H9 (cell line): ENCODE data around the gene LMNTD2. TPM values are rescaled to one million over a fixed set of nuclear protein-coding genes. Genes with fewer than 3 reads are reported as not detected.

Experiments
- DNase-seq: peaks from one replicate; pipeline ENCODE4 v3.0.0-alpha.2; 2017
- H2AFZ ChIP-seq: one replicate; pipeline ENCODE4 v1.6.1; 2013; ENCODE audit warnings: mild to moderate bottlenecking, low read length, control low read depth, moderate library complexity
- H2AK5ac ChIP-seq: 2 replicates; pipeline ENCODE4 v1.6.1; 2013; ENCODE audit warnings: low read length, control low read depth, mixed read lengths; ENCODE audit not compliant: insufficient read length
- H2BK120ac ChIP-seq: one replicate; pipeline ENCODE4 v1.6.1; 2013; ENCODE audit warnings: low read depth, mild to moderate bottlenecking, low read length, control low read depth, inconsistent platforms; ENCODE audit not compliant: poor library complexity, severe bottlenecking
- H2BK12ac ChIP-seq: 2 replicates; pipeline ENCODE4 v1.6.1; 2013; ENCODE audit warnings: low read length, control low read depth, mixed read lengths, low read depth; ENCODE audit not compliant: insufficient read length
- H2BK15ac ChIP-seq: 2 replicates; pipeline ENCODE4 v1.6.1; 2013; ENCODE audit warnings: low read depth, low read length, control low read depth
- H2BK20ac ChIP-seq: one replicate; pipeline ENCODE4 v1.6.1; 2013; ENCODE audit warnings: low read depth, mild to moderate bottlenecking, low read length, control low read depth, inconsistent platforms; ENCODE audit not compliant: poor library complexity, severe bottlenecking
- H2BK5ac ChIP-seq: 2 replicates; pipeline ENCODE4 v1.6.1; 2013; ENCODE audit warnings: low read length, control low read depth, mixed read lengths; ENCODE audit not compliant: insufficient read length
- H3K14ac ChIP-seq: 2 replicates; pipeline ENCODE4 v1.6.1; 2013; ENCODE audit warnings: low read length, control low read depth; ENCODE audit not compliant: insufficient read depth
- H3K18ac ChIP-seq: 2 replicates; pipeline ENCODE4 v1.6.1; 2013; ENCODE audit warnings: low read depth, mild to moderate bottlenecking, mixed read lengths, low read length, control low read depth; ENCODE audit not compliant: insufficient read length
- H3K23ac ChIP-seq: 2 replicates; pipeline ENCODE4 v1.6.1; 2013; ENCODE audit warnings: low read length, control low read depth, mixed read lengths, low read depth; ENCODE audit not compliant: insufficient read length
- H3K23me2 ChIP-seq: 2 replicates; pipeline ENCODE4 v1.6.1; 2013; ENCODE audit warnings: low read depth, mild to moderate bottlenecking, mixed read lengths, low read length, control low read depth; ENCODE audit not compliant: insufficient read length, poor library complexity, severe bottlenecking
- H3K27ac ChIP-seq: 2 replicates; pipeline ENCODE4 v1.5.1; 2013; ENCODE audit warnings: low read length, control low read depth, mixed read lengths, low read depth; ENCODE audit not compliant: insufficient read length
- H3K27me3 ChIP-seq: 2 replicates; pipeline ENCODE4 v1.6.1; 2013; ENCODE audit warnings: low read length, control low read depth, inconsistent platforms; ENCODE audit not compliant: insufficient read depth
- H3K4ac ChIP-seq: 2 replicates; pipeline ENCODE4 v1.6.1; 2013; ENCODE audit warnings: low read depth, mild to moderate bottlenecking, control low read depth, inconsistent platforms, low read length, moderate library complexity
- H3K4me1 ChIP-seq: 2 replicates; pipeline ENCODE4 v1.6.1; 2013; ENCODE audit warnings: low read length, control low read depth, inconsistent platforms; ENCODE audit not compliant: insufficient read depth
- H3K4me2 ChIP-seq: 2 replicates; pipeline ENCODE4 v1.6.1; 2013; ENCODE audit warnings: low read length, control low read depth, mixed read lengths; ENCODE audit not compliant: insufficient read length, insufficient read depth
- H3K56ac ChIP-seq: 2 replicates; pipeline ENCODE4 v1.6.1; 2013; ENCODE audit warnings: low read depth, mild to moderate bottlenecking, mixed read lengths, low read length, control low read depth; ENCODE audit not compliant: insufficient read length
- H3K79me1 ChIP-seq: 2 replicates; pipeline ENCODE4 v1.6.1; 2013; ENCODE audit warnings: low read depth, mild to moderate bottlenecking, moderate library complexity, low read length, control low read depth, inconsistent platforms; ENCODE audit not compliant: insufficient read depth, poor library complexity, severe bottlenecking
- H3K79me2 ChIP-seq: 2 replicates; pipeline ENCODE4 v1.6.1; 2013; ENCODE audit warnings: low read length, control low read depth, inconsistent platforms; ENCODE audit not compliant: insufficient read depth
- H3K9ac ChIP-seq: 2 replicates; pipeline ENCODE4 v1.6.1; 2013; ENCODE audit warnings: low read length, control low read depth, mixed read lengths; ENCODE audit not compliant: insufficient read length; ENCODE audit errors: extremely low read depth
- H3K9me3 ChIP-seq: one replicate; pipeline ENCODE4 v1.6.1; 2013; ENCODE audit warnings: low read depth, low read length, inconsistent platforms; ENCODE audit not compliant: control insufficient read depth
- H3T11ph ChIP-seq: one replicate; pipeline ENCODE4 v1.6.1; 2013; ENCODE audit warnings: mild to moderate bottlenecking, low read length, control low read depth, inconsistent platforms
- H4K20me1 ChIP-seq: one replicate; pipeline ENCODE4 v1.6.1; 2013; ENCODE audit not compliant: control insufficient read depth, insufficient read length, insufficient read depth
- H4K5ac ChIP-seq: 2 replicates; pipeline ENCODE4 v1.6.1; 2013; ENCODE audit warnings: low read depth, mild to moderate bottlenecking, mixed read lengths, low read length, control low read depth; ENCODE audit not compliant: insufficient read length
- H4K8ac ChIP-seq: replicated peaks from 2 replicates; pipeline ENCODE4 v1.6.1; 2013; ENCODE audit warnings: low read length, control low read depth, mixed read lengths, low read depth; ENCODE audit not compliant: insufficient read length
- H4K91ac ChIP-seq: 2 replicates; pipeline ENCODE4 v1.6.1; 2013; ENCODE audit warnings: low read depth, mild to moderate bottlenecking, moderate library complexity, mixed read lengths, low read length, control low read depth; ENCODE audit not compliant: insufficient read length
- H3K27ac Mint-ChIP-seq, 3 experiments: 2 replicates in 2 of 3; 3 replicates in 1 of 3; pipeline ENCODE4 v1.8.0; 2020 to 2021; ENCODE audit warnings: mixed read lengths in 3 of 3, mild to moderate bottlenecking in 1 of 3, moderate library complexity in 1 of 3
- H3K27me3 Mint-ChIP-seq: 2 replicates; pipeline ENCODE4 v1.8.0; 2021; ENCODE audit warnings: low read depth, mild to moderate bottlenecking, moderate library complexity, mixed read lengths
- H3K36me3 Mint-ChIP-seq, 3 experiments: 2 replicates in 2 of 3; 3 replicates in 1 of 3; pipeline ENCODE4 v1.8.0; 2020 to 2021; ENCODE audit warnings: low read depth in 3 of 3, mixed read lengths in 3 of 3; ENCODE audit not compliant: insufficient read depth in 1 of 3
- H3K4me1 Mint-ChIP-seq, 2 experiments: 2 replicates each; pipeline ENCODE4 v1.8.0; 2020; ENCODE audit warnings: mixed read lengths in 2 of 2
- H3K4me3 Mint-ChIP-seq, 2 experiments: 2 replicates in 1 of 2; 3 replicates in 1 of 2; pipeline ENCODE4 v1.8.0; 2020 to 2021; ENCODE audit warnings: mild to moderate bottlenecking in 2 of 2, mixed read lengths in 2 of 2, moderate library complexity in 1 of 2
- H3K9me3 Mint-ChIP-seq, 2 experiments: 2 replicates in 1 of 2; 3 replicates in 1 of 2; pipeline ENCODE4 v1.8.0; 2020; ENCODE audit warnings: mild to moderate bottlenecking in 2 of 2, mixed read lengths in 2 of 2, moderate library complexity in 1 of 2
- WGBS: extraction: QIAGEN DNeasy Blood & Tissue Kit; methylation state at CpG from one replicate; pipeline ENCODE4 v1.1.7; 2013; ENCODE audit warnings: missing lambda C conversion rate, low lambda C conversion rate, mixed read lengths; ENCODE audit not compliant: insufficient read length; ENCODE audit errors: extremely low coverage; 5-methylcytosine and 5-hydroxymethylcytosine counted together
- total RNA-seq: library from RNA; stranded (reverse); gene quantifications from 2 replicates; pipeline ENCODE4 v1.2.1, GENCODE V29; 2021
- TF ChIP-seq, protein P1 (sequence below): fragments of 200-600 bp; sonication (generic); conservative IDR thresholded peaks from 3 replicates; pipeline ENCODE4 v1.8.0; 2021; ENCODE audit warnings: antibody characterized with exemption, mild to moderate bottlenecking

The LMNTD2 gene
- total RNA-seq, 1 experiment from 2014 or later, result 4.7 TPM

DNA sequence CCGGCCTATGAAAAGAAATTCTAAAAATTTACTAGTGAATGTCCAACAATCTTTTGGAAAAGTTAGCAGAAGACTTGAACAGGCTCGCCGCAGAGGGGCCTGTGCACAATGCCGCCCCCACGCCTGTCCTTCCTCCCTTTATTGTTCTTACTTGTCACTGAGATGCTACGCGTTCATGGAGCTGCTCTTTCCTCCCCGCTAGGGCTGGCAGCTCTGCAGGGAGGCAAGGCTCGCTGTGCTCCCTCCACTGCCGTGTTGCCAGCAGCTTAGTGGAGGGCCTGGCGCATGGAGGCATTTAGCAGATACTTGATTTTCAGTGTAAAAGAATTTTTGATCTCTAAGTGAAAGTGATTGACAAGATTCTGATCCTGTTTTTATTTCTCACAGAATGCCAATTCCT is 30.5 kb upstream of the LMNTD2 start:
- Histone ChIP-seq H3K79me1 (peaks cover 4% of the 10 kb centered on the region), H3K14ac (no peak overlapping the region), H3K9ac (no peak overlapping the region), H4K91ac (no peak overlapping the region), H3K9me3 (no peaks in the 10 kb centered on the region), H4K20me1 (no peaks in the 10 kb centered on the region), H3K4ac (no peak overlapping the region), H2BK15ac (no peak overlapping the region), H2BK120ac (no peak overlapping the region), H3K79me2 (no peaks in the 10 kb centered on the region; the same call in 1 of the 2 replicates), H3K23ac (no peak overlapping the region), H2AK5ac (no peak overlapping the region), H3K27ac (no peak overlapping the region), H2AFZ (no peak overlapping the region), H2BK20ac (no peak overlapping the region), H4K8ac (no peak overlapping the region), H3K27me3 (no peaks in the 10 kb centered on the region), H3T11ph (no peak overlapping the region), H3K4me1 (no peaks in the 10 kb centered on the region), H3K23me2 (no peaks in the 10 kb centered on the region), H3K18ac (no peak overlapping the region), H4K5ac (no peak overlapping the region), H2BK12ac (no peak overlapping the region), H3K4me2 (no peak overlapping the region), H2BK5ac (no peak overlapping the region), H3K56ac (no peak overlapping the region)
- Mint-ChIP-seq H3K4me3 (no peak overlapping the region), H3K36me3 (peaks cover 58 to 93% (median 90%) of the 10 kb centered on the region in 3 experiments), H3K27me3 (no peaks in the 10 kb centered on the region), H3K27ac (peak overlapping the region in 1 of 3 experiments; percentile 42; a peak in 2 of 7 replicates), H3K9me3 (no peaks in the 10 kb centered on the region), H3K4me1 (no peaks in the 10 kb centered on the region)
- no peak for DNase-seq
- TF ChIP-seq, protein P1, sequence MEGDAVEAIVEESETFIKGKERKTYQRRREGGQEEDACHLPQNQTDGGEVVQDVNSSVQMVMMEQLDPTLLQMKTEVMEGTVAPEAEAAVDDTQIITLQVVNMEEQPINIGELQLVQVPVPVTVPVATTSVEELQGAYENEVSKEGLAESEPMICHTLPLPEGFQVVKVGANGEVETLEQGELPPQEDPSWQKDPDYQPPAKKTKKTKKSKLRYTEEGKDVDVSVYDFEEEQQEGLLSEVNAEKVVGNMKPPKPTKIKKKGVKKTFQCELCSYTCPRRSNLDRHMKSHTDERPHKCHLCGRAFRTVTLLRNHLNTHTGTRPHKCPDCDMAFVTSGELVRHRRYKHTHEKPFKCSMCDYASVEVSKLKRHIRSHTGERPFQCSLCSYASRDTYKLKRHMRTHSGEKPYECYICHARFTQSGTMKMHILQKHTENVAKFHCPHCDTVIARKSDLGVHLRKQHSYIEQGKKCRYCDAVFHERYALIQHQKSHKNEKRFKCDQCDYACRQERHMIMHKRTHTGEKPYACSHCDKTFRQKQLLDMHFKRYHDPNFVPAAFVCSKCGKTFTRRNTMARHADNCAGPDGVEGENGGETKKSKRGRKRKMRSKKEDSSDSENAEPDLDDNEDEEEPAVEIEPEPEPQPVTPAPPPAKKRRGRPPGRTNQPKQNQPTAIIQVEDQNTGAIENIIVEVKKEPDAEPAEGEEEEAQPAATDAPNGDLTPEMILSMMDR, result no peak
- no CpG with 5 or more reads among the region's 11 CpGs for WGBS
